Measurements from ENCODE around the gene CROCC. TPM values are rescaled to one million over a fixed set of nuclear protein-coding genes. Genes with fewer than 3 reads are reported as not detected.
A peak's percentile ranks its signal among the peaks of the same experiment; 100 is the strongest.
"Not testable (repeated sequence)": the region's sequence is repeated elsewhere in the genome, so short reads cannot be mapped to it uniquely, and the experiment has no call there.

Gene CROCC
- total RNA-seq, 2 donors from 2014 or later = 6.9 to 21.6 TPM

DNA sequence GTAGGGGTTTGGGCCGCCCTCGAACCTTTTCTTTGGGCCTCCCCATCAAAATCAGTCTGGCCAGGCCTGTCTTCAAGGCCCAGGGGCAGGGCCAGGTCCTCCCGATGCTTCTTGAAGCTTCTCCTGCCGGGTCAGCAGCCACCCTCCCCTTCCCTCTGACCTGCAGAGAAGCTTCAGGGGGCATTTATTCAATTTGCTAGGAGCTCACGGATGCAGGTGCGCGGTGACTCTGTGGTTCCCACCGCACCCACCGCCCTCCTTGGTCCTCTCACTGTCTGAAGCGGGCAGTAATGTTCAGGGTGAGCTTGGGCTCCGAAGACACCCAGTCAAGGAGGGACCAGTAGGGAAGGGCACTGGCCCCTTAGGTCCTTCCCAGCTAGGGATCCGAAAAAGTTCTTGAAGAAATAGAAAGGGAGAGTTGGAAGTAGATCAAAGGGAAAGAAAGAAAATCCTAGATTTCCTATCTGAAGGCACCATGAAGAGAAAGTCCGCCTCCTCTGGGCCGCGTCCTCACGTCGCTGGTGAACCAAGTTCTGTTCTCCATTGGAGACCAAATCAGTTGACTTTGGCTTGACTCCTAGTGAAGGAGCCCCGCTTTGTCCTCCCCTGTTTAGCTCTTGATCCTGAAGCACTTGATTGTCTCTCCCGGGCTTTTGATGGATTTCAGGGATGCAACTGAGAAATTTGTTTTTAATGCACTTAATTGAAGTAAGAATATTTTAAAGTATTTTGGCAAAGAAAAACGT lies 34.7 kb upstream of the CROCC start:
- TF ChIP-seq, protein P1, sequence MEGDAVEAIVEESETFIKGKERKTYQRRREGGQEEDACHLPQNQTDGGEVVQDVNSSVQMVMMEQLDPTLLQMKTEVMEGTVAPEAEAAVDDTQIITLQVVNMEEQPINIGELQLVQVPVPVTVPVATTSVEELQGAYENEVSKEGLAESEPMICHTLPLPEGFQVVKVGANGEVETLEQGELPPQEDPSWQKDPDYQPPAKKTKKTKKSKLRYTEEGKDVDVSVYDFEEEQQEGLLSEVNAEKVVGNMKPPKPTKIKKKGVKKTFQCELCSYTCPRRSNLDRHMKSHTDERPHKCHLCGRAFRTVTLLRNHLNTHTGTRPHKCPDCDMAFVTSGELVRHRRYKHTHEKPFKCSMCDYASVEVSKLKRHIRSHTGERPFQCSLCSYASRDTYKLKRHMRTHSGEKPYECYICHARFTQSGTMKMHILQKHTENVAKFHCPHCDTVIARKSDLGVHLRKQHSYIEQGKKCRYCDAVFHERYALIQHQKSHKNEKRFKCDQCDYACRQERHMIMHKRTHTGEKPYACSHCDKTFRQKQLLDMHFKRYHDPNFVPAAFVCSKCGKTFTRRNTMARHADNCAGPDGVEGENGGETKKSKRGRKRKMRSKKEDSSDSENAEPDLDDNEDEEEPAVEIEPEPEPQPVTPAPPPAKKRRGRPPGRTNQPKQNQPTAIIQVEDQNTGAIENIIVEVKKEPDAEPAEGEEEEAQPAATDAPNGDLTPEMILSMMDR (IDR thresholded peaks at IDR 0.05) = no peak
- Histone ChIP-seq H3K27me3 (no peaks in the 10 kb centered on the region), H3K36me3 (no peaks in the 10 kb centered on the region), H3K9me3 (no peaks in the 10 kb centered on the region), H3K4me3 (no peak overlapping the region), H3K27ac (no peak overlapping the region), H3K9ac (ENCODE audit: low read depth in 2 of 2, low read length in 2 of 2) (no peak overlapping the region), H3K4me1 (no peaks in the 10 kb centered on the region)
- intact Hi-C loops (cut with DNase I) = no loop called here
- no peak for DNase-seq

GRCh38 chr1:16888860-16889816 lies 32.6 kb upstream of the CROCC start:
- DNase-seq = peak; percentile 88
- TF ChIP-seq, protein P1 (IDR thresholded peaks at IDR 0.05) = no peak
- Histone ChIP-seq H3K4me3 (peak overlapping the region; percentile 44), H3K36me3 (no peaks in the 10 kb centered on the region), H3K9ac (ENCODE audit: low read depth in 2 of 2, low read length in 2 of 2) (peak overlapping the region; percentile 79 to 80), H3K27ac (peak overlapping the region; percentile 67), H3K27me3 (no peaks in the 10 kb centered on the region), H3K4me1 (no peaks in the 10 kb centered on the region), H3K9me3 (no peaks in the 10 kb centered on the region)
- intact Hi-C loops (cut with DNase I) = no loop called here

- H3K27me3 ChIP-seq; H3K4me1 ChIP-seq; H3K9ac ChIP-seq (ENCODE audit: low read depth in 2 of 2, low read length in 2 of 2); H3K4me3 ChIP-seq; intact Hi-C loops (cut with DNase I); H3K27ac ChIP-seq; DNase-seq; H3K36me3 ChIP-seq; H3K9me3 ChIP-seq: not testable (repeated sequence)
Observed at GRCh38 chr1:16890539-16891021, 31.2 kb upstream of the CROCC start.

GRCh38 chr1:16891057-16891456 lies 30.7 kb upstream of the CROCC start:
- H3K9me3 ChIP-seq; DNase-seq; H3K4me1 ChIP-seq; H3K36me3 ChIP-seq; H3K27ac ChIP-seq; H3K4me3 ChIP-seq; intact Hi-C loops (cut with DNase I); H3K9ac ChIP-seq (ENCODE audit: low read depth in 2 of 2, low read length in 2 of 2); H3K27me3 ChIP-seq: not testable (repeated sequence)

GRCh38 chr1:16892978-16893525 lies 28.7 kb upstream of the CROCC start:
- H3K4me1 ChIP-seq; H3K4me3 ChIP-seq; H3K9me3 ChIP-seq; H3K9ac ChIP-seq (ENCODE audit: low read depth in 2 of 2, low read length in 2 of 2); intact Hi-C loops (cut with DNase I); DNase-seq; H3K27me3 ChIP-seq; H3K36me3 ChIP-seq; H3K27ac ChIP-seq: not testable (repeated sequence)

DNA sequence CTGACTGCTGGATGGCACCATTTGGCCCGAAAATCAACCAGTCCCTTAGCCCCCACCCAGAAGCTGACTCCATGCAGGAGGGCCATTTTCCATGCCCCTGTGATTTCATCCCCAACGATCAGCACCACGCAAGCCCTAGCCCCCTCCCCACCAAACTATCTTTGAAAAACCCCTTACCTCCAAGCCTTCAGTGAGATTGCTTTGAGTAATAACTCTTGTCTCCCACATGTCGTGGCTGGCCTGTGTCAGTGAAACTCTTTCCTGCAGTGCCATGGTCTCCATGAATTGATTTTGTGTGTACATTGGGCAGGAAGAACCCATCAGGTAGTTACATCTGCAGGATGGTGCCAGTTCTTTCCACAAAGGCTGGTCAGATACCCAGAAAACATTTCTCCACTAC lies 27.9 kb upstream of the CROCC start:
- H3K4me1 ChIP-seq; intact Hi-C loops (cut with DNase I); DNase-seq; H3K9me3 ChIP-seq; H3K4me3 ChIP-seq; H3K27ac ChIP-seq; H3K9ac ChIP-seq (ENCODE audit: low read depth in 2 of 2, low read length in 2 of 2); H3K36me3 ChIP-seq; H3K27me3 ChIP-seq: not testable (repeated sequence)

DNA sequence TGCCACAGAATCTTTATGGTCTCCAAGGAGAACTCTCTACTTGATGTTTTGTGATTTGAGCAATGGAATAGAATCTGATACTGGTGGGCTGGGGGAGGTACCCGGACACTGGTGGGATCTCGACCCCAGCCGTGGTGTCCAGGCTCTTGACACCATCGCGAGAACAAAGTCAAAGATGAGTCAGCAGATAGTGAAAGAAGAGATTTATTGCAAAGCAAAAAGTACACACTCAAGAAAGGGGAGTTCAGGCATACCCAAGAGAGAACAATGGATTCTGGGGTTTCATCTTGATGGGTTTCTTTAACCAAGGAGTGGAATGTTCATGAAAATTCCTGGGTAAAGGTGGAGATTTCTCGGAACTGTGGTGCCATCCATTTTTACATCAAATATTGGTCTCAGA lies 27.4 kb upstream of the CROCC start:
- H3K36me3 ChIP-seq; H3K9ac ChIP-seq (ENCODE audit: low read depth in 2 of 2, low read length in 2 of 2); H3K9me3 ChIP-seq; H3K27me3 ChIP-seq; H3K4me1 ChIP-seq; DNase-seq; H3K27ac ChIP-seq; intact Hi-C loops (cut with DNase I); H3K4me3 ChIP-seq: not testable (repeated sequence)

DNA sequence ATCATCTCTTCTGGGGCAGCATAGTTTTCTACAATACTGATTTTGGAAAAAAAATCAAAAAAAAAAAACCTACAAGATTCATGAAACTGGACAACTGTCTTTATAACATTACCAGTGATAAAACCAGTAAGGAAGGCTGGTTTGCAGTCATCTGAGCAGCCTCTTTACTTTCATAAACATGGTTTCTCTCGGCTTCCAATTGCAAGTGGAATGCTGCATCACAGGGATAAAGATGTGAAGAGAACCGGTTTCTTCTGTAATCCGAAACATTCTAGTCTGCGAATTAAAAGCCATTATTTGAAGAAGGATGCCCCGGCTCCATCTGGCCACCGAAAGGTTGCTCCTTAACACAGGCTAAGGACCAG lies 26.5 kb upstream of the CROCC start:
- H3K4me3 ChIP-seq; intact Hi-C loops (cut with DNase I); H3K9ac ChIP-seq (ENCODE audit: low read depth in 2 of 2, low read length in 2 of 2); H3K36me3 ChIP-seq; H3K9me3 ChIP-seq; DNase-seq; H3K27me3 ChIP-seq; H3K4me1 ChIP-seq; H3K27ac ChIP-seq: not testable (repeated sequence)

DNA sequence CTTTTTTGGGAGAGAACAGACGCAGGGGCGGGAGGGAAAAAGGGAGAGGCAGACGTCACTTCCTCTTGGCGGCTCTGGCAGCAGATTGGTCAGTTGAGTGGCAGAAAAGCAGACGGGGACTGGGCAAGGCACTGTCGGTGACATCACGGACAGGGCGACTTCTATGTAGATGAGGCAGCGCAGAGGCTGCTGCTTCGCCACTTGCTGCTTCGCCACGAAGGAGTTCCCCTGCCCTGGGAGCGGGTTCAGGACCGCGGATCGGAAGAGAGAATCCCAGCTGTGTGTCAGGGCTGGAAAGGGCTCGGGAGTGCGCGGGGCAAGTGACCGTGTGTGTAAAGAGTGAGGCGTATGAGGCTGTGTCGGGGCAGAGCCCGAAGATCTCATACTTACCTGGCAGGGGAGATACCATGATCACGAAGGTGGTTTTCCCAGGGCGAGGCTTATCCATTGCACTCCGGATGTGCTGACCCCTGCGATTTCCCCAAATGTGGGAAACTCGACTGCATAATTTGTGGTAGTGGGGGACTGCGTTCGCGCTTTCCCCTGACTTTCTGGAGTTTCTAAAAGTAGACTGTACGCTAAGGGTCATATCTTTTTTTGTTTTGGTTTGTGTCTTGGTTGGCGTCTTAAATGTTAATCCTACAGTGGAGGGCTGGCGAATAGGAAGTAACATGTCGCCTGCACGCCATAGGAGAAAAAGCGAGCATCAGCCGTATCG lies 26.0 kb upstream of the CROCC start, which contains the start of gene RNU1-2:
Gene RNU1-2, plus strand, starts transcription at position 383 of the 718 bp plus-strand sequence.
- H3K4me3 ChIP-seq; intact Hi-C loops (cut with DNase I); H3K36me3 ChIP-seq; H3K4me1 ChIP-seq; H3K27me3 ChIP-seq; H3K9me3 ChIP-seq: not testable (repeated sequence)
- peak; percentile 77 for DNase-seq
- Histone ChIP-seq H3K9ac (ENCODE audit: low read depth in 2 of 2, low read length in 2 of 2) (peak within 1 kb of the TSS; percentile 33 to 70), H3K27ac (peak within 1 kb of the TSS; percentile 66)

GRCh38 chr1:16896316-16897055 lies 25.2 kb upstream of the CROCC start:
- H3K4me3 ChIP-seq; H3K4me1 ChIP-seq; H3K27me3 ChIP-seq; intact Hi-C loops (cut with DNase I); H3K9me3 ChIP-seq; H3K36me3 ChIP-seq: not testable (repeated sequence)
- DNase-seq = peak; percentile 56
- Histone ChIP-seq H3K9ac (ENCODE audit: low read depth in 2 of 2, low read length in 2 of 2) (peak overlapping the region; percentile 33 to 70), H3K27ac (peak overlapping the region; percentile 66)
